Fibroblast of skin of left quadriceps (primary cell): ENCODE results near the gene CCDC12.

Experiments
- DNase-seq, 2 experiments: peaks; one replicate each; pipeline ENCODE4 v3.0.0-alpha.2; 2013; ENCODE audit warnings: low read depth in 2 of 2

CCDC12 gene

GRCh38 chr3:47007482-47008233 is 31.1 kb upstream of the CCDC12 start:
- no peak for DNase-seq

DNA sequence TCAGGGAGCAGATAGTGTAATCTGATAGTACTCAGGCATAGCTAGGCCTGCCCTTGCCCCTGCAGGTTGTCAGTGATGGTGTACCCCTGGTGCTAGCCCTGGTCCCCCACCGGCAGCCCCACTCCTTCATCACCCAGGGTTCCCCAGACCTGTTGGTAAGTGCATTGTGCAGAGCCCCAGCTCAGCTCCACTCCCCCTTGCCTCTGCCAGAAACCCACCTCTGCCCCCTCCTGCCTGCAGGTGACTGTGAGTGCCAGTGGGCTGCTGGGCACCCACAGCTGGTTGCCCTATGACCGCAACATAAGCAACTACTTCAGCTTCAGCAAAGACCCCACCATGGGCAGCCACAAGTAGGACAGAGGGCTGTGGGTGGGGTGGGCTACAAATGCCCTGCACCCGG is 30.5 kb upstream of the CCDC12 start:
- no peak for DNase-seq

GRCh38 chr3:47006145-47006651 is 29.7 kb upstream of the CCDC12 start:
- DNase-seq, result no peak

DNA sequence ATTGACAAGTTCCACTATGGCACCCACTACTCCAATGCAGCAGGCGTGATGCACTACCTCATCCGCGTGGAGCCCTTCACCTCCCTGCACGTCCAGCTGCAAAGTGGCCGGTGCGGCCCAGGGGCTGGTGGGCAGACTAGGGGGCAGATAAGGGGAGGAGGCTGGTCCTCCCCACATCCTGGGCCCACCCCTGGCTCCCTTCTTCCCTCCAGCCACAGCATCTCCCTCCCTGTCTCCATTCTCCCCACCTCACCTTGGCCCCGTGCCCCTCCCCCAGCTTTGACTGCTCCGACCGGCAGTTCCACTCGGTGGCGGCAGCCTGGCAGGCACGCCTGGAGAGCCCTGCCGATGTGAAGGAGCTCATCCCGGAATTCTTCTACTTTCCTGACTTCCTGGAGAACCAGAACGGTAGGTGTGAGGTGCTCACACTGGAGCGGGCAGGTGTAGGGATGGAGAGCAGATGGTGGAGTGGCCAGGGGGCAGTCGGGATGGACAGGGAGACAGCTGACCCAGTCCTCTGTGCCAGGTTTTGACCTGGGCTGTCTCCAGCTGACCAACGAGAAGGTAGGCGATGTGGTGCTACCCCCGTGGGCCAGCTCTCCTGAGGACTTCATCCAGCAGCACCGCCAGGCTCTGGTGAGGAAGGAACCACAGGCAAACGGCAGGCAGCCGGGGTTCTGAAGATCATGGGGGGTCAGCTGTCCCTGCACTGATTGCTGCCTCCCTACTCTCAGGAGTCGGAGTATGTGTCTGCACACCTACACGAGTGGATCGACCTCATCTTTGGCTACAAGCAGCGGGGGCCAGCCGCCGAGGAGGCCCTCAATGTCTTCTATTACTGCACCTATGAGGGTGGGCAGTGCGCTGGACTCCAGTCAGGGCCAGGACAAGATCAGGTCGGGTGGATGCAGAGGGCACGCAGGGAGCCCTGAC is 28.9 kb upstream of the CCDC12 start:
- DNase-seq, result no peak

DNA sequence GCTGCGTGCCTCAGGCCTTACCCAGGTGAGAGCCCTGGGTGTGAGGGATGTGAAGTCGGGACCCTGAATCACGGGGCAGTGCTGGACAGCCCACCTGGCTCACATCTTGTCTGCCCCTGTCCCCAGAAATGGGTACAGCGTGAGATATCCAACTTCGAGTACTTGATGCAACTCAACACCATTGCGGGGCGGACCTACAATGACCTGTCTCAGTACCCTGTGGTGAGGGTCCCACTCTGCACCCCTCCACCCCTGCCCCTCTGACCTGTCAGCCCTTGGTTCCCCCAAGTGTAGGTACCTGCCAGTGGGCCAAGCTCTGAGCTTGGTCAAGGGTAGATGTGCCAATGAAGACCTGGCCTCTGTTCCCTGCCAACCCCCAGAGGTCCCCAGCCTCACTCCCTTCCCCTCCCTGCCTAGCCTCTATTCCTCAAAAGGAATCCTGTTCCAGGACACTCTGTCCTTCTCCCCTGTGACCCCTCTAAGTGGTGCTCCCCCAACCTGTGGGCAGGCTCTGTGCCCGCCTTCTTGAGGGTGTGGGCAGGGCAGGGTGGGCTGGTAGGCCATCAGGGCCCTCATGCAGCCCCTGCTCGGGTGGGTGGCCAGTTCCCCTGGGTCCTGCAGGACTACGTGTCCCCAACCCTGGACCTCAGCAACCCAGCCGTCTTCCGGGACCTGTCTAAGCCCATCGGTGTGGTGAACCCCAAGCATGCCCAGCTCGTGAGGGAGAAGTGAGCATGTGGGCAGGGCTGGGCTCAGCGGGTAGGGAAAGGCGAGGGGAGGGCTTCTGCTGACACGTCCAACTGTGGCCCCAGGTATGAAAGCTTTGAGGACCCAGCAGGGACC is 28.0 kb upstream of the CCDC12 start:
- no peak for DNase-seq

DNA sequence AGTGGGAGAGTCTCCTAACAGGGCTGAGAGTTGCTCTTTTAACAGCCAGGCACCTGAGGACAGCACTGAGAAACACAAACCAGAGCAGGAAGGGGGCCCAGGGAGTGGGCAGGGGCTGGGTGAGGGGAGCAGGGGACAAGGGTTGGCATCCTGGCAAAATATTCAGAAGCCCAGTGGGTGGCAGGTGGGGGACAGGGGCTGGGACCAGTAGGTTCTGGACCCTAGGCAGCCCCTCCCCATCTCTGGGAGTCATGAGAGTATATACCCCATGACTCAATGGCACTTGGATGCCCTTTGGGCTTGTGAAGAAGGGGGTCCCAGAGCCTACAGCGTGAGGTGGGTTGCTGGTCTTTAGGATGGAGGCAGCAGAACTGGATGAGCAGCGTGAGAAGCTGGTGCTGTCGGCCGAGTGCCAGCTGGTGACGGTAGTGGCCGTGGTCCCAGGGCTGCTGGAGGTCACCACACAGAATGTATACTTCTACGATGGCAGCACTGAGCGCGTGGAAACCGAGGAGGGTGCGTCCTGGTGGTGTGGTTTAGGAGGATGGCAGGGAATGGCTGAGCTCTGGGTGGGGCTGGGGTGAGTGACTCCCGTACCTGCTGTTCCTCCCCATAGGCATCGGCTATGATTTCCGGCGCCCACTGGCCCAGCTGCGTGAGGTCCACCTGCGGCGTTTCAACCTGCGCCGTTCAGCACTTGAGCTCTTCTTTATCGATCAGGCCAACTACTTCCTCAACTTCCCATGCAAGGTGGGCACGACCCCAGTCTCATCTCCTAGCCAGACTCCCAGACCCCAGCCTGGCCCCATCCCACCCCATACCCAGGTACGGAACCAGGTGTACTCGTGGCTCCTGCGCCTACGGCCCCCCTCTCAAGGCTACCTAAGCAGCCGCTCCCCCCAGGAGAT is 27.2 kb upstream of the CCDC12 start:
- DNase-seq, result no peak

GRCh38 chr3:47003056-47003410 is 26.5 kb upstream of the CCDC12 start:
- DNase-seq, result no peak

GRCh38 chr3:47002171-47003055 is 25.9 kb upstream of the CCDC12 start:
- no peak for DNase-seq

DNA sequence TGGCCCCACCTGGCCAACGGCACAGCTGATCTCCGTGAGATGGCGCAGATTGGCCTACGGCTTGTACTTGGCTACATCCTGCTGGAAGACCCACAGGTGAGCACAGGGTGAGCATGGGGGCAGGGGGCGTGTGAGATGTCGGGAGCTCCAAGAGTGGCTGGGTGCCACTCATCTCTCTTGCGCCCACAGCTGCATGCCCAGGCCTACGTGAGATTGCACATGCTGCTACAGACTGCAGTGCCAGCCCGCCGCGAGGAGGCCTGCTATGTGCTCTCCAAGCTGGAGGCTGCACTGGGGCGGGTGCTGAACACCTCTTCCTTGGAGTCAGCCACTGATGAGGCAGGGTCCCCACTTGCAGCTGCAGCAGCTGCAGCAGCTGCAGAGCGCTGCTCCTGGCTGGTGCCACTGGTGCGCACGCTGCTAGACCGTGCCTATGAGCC is 25.2 kb upstream of the CCDC12 start:
- no peak for DNase-seq

- DNase-seq, result no peak
Observed at GRCh38 chr3:47000922-47001730, 24.6 kb upstream of the CCDC12 start.

- no peak for DNase-seq
Observed at GRCh38 chr3:47000198-47000815, 23.8 kb upstream of the CCDC12 start.

GRCh38 chr3:46999516-47000197 is 23.1 kb upstream of the CCDC12 start:
- no peak for DNase-seq

GRCh38 chr3:46998852-46999515 is 22.4 kb upstream of the CCDC12 start:
- no peak for DNase-seq

GRCh38 chr3:46998121-46998851 is 21.7 kb upstream of the CCDC12 start:
- DNase-seq, result no peak

DNA sequence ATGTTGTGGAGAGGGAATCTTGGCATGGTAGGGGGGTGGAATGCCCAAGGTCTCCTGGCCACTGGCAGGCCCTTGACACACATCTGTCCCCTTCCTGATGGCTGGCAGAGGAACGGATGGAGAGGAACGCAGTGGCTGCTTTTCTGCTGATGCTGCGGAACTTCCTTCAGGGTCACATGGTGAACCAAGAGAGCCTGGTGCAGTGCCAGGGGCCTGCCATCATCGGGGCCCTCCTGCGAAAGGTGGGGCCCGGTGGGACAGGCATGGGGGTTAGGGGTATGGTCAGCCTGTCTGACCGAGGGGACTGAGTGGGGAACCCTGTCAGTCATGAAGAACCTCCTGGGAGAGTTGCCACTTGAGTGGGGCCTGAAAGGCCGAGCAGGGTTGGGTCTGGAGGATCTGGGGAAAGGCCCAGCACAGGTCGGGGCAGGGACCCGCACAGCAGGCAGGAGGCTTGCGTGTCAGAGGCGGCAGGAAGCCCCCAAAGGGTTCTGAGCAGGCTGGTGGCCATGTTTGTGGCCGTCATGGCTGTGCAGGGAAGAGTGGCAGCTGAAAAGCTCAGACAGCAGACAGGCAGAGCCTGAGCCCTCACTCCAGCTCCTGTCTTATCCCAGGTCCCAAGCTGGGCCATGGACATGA is 21.0 kb upstream of the CCDC12 start:
- DNase-seq, result no peak
